Measurements from ENCODE around the gene REEP6. TPM values are rescaled to one million over a fixed set of nuclear protein-coding genes. Genes with fewer than 3 reads are reported as not detected.
"Not testable (repeated sequence)": the region's sequence is repeated elsewhere in the genome, so short reads cannot be mapped to it uniquely, and the experiment has no call there.

Gene REEP6
- total RNA-seq, 2 experiments from 2014 or later = 2.0 to 2.3 TPM

DNA sequence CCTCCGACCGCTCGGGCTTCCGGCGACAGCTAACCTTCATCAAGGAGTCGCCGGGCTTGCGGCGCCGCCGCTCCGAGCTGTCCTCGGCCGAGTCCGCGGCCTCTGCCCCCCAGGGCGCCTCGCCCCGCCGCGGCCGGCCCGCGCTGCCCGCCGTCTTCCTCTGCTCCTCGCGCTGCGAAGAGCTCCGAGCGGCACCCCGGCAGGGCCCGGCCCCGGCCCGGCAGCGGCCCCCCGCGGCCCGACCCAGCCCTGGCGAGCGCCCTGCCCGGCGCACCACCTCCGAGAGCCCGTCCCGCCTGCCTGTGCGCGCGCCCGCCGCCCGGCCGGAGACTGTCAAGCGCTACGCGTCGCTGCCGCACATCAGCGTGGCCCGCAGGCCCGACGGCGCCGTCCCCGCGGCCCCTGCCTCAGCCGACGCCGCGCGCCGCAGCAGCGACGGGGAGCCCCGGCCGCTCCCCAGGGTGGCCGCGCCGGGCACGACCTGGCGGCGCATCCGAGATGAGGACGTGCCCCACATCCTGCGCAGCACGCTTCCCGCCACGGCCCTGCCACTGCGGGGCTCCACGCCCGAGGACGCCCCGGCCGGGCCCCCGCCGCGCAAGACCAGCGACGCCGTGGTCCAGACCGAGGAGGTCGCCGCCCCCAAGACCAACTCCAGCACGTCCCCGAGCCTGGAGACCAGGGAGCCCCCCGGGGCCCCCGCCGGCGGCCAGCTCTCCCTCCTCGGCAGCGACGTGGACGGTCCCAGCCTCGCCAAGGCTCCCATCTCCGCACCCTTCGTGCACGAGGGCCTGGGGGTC is 21.5 kb upstream of the REEP6 start:
- ChIA-PET CTCF (interaction anchor here (0.6 to 0.8 kb wide), 3 partner anchors 21 to 105 kb away, joined by 3 to 4 read pairs (median 3); no protein-coding TSS in a partner anchor), POLR2A (interaction anchor here (1.1 kb wide), 1 partner anchor 21 kb away, joined by 3 read pairs; no protein-coding TSS in a partner anchor)

DNA sequence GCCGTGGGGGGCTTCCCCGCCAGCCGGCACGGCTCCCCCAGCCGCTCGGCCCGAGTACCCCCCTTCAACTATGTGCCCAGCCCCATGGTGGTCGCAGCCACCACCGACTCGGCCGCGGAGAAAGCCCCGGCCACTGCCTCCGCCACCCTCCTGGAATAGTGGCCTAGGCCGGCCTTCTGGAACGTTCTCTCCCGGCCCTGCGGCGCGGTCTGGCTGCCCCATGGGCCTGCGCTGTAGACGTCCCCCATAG is 21.0 kb upstream of the REEP6 start:
- ChIA-PET CTCF (interaction anchor here (0.8 kb wide), 1 partner anchor 22 kb away, joined by 3 read pairs; no protein-coding TSS in a partner anchor), POLR2A (no interaction called here)

DNA sequence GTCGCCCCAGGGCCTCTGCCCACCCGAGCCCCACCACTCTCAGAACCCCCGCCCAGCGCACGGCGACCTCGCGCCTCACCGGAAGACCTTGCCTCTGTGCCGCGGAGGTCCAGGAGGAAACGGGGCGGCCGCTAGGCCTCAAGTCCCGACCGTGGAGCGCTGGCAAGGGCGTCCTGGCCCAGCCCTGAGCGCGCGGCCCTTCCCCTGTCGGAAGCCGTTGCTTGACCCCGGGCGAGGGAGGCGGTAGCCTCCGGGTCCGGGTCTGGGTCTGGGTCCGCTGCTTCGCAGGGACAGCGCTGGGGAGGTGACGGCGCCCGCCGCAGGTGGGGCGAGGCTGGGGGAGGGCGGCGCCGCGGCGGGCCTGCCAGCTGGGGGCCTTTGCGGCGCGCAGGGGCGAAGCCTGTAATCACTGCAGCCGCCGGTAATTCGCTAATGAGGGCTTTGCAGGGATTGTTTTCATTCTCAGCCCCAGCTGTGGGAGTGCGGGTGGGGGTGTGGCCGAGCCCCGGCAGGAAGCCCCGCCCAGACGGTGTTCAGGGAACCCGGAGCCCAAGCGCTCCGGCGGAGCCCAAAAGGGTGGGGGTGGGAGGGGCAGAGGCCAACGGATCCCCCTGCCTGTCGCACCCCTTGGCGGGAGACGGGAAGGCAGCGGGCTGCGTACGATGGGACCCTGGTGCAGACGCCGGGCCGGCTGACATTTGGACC is 20.5 kb upstream of the REEP6 start:
- POLR2A ChIA-PET = no interaction called here
- CTCF ChIA-PET = interaction anchor here (0.7 to 1.1 kb wide), 5 partner anchors 22 to 87 kb away, joined by 3 to 5 read pairs (median 3); partner anchors contain the start of gene NDUFS7

DNA sequence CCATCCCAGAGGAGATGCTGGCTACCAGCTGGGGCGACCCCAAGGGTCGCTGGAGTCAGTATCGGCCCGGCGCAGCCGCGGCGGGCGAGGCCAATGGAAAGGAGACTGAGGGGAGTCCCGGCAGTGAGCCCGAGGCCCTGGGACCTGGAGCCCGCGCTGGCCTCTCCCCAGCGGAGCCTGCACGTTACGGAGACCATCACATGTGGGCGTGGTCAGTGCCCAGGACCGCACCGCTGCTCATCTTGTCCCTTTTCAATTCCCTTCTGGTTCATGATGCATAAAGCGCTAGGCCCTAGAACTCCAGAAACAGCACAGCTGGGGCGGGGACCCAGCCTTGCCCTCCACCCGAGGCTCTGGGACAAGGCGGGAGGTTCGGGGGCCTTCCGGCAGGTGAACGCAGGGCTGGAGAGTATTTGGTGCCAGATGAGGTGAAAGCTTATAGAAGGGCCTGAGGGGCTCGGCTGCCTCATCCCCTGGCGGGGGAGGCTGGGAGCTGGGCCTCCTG is 19.9 kb upstream of the REEP6 start:
- ChIA-PET POLR2A (interaction anchor here (0.6 kb wide), 1 partner anchor 71 kb away, joined by 3 read pairs; no protein-coding TSS in a partner anchor), CTCF (interaction anchor here (0.7 to 1.3 kb wide), 6 partner anchors 16 to 88 kb away, joined by 3 to 5 read pairs (median 3); partner anchors contain the start of gene NDUFS7)

- POLR2A ChIA-PET = interaction anchor here (0.6 to 0.8 kb wide), 2 partner anchors 33 to 71 kb away, joined by 3 to 4 read pairs; no protein-coding TSS in a partner anchor
- CTCF ChIA-PET = interaction anchor here (0.7 to 1.3 kb wide), 6 partner anchors 16 to 88 kb away, joined by 3 to 5 read pairs (median 3); partner anchors contain the start of gene NDUFS7
Measured at GRCh38 chr19:1471515-1472160, 19.3 kb upstream of the REEP6 start.

- ChIA-PET POLR2A (interaction anchor here (0.6 to 0.8 kb wide), 2 partner anchors 24 to 33 kb away, joined by 4 to 6 read pairs; no protein-coding TSS in a partner anchor), CTCF (interaction anchor here (0.8 to 1.5 kb wide), 3 partner anchors 17 to 74 kb away, joined by 3 to 4 read pairs (median 3); no protein-coding TSS in a partner anchor)
Measured at GRCh38 chr19:1472231-1473084, 18.5 kb upstream of the REEP6 start.

- CTCF ChIA-PET = interaction anchor here (0.6 to 1.5 kb wide), 3 partner anchors 28 to 473 kb away, joined by 3 read pairs; no protein-coding TSS in a partner anchor
- POLR2A ChIA-PET = interaction anchor here (0.6 kb wide), 1 partner anchor 23 kb away, joined by 6 read pairs; no protein-coding TSS in a partner anchor
Measured at GRCh38 chr19:1473085-1473851, 17.7 kb upstream of the REEP6 start.

DNA sequence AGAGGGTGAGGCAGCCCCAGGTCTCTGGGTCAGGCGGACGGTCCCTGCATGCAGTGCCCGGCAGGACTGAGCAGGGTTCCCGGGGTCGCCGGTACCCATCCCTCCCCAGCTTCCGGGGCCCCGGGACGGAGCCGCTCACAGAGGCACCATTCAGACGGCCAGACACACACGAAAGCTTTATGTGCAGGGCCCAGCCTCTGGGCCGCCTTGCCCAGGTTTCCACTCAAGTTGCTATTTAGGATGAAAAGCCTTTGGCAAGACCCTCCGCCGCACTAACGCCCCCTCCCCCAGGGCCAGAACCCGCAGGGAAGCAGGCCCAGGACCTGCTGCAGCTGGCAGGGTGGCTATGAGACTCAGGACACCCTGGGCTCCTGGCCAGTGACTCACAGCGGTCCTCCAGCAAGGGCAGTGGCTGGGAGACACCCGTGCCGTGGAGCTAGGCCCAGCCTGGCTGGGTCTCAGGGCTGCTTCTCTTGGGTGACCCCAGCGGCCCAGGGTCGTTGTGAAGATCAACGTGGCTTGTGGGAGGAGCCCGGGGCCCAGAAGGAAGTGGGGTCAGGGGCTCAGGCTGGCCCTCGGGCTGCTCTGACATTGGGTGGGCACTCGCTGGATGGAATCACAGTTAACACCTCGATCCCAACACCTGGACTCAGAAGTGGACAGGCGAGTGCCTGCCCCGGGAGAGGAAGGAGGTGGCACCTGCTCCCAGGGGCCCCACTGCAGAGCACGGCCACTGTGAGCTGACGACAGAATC is 16.8 kb upstream of the REEP6 start:
- ChIA-PET POLR2A (interaction anchor here (0.6 kb wide), 1 partner anchor 163 kb away, joined by 4 read pairs; no protein-coding TSS in a partner anchor), CTCF (interaction anchor here (0.6 to 1.5 kb wide), 4 partner anchors 8 to 472 kb away, joined by 3 read pairs; no protein-coding TSS in a partner anchor)

DNA sequence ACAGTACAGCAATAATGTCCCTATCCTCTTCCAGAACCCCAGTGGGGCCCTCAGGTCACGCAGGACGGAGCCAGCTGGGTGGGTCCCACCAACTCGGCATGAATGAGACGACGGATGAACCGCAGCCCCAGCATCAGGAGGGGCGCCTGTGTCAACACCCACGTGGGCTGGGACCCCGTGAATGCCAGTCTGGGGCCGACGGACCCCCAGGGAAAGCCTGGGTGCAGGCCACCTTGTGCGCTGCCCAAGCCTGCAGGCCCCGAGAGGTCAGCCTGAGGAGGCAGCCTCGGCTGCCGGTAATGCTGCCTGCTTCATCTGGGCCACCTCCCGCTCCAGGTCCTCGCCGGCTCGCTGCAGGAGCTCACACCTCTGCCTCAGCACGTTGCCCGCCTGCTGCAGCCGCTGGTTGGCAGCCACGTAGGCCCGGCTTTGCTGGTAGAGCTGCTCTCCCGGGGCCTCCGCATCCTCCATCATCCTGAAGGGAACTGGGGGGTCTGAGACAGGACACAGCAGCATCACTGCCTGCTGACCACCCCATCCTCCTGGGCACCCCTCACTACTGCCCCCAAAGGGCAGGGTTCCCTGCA is 16.1 kb upstream of the REEP6 start:
- CTCF ChIA-PET = interaction anchor here (0.8 kb wide), 1 partner anchor 9 kb away, joined by 3 read pairs; no protein-coding TSS in a partner anchor
- POLR2A ChIA-PET = interaction anchor here (0.6 kb wide), 1 partner anchor 164 kb away, joined by 4 read pairs; no protein-coding TSS in a partner anchor

GRCh38 chr19:1475751-1476437 is 15.1 kb upstream of the REEP6 start:
- ChIA-PET POLR2A (no interaction called here), CTCF (interaction anchor here (2.3 kb wide), 1 partner anchor 10 kb away, joined by 10 read pairs; no protein-coding TSS in a partner anchor)

DNA sequence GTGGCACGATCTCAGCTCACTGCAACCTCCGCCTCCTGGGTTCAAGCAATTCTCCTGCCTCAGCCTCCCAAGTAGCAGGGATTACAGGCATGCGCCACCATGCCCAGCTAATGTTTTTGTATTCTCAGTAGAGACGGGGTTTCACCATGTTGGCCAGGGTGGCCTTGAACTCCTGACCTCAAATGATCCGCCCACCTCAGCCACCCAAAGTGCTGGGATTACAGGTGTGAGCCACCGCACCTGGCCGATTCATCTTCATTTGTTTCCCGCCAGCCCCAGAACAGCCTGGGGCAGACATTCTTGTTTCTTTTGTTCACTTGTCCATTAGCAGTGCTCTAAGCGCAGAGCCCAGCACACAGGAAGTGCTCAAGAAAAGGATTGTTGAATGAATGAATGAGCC is 13.9 kb upstream of the REEP6 start:
- CTCF ChIA-PET = interaction anchor here (0.6 to 2.3 kb wide), 3 partner anchors 11 to 361 kb away, joined by 3 to 10 read pairs (median 3); no protein-coding TSS in a partner anchor
- POLR2A ChIA-PET = not testable (repeated sequence)

GRCh38 chr19:1478934-1479707 is 11.9 kb upstream of the REEP6 start, which contains the start of gene C19orf25:
C19orf25 (minus strand) TSS chr19:1479215; CDS start chr19:1478903, 312 bp downstream.
- ChIA-PET POLR2A (interaction anchor here (0.6 kb wide), 1 partner anchor 368 kb away, joined by 4 read pairs; no protein-coding TSS in a partner anchor), CTCF (interaction anchor here (0.6 kb wide), 1 partner anchor 34 kb away, joined by 3 read pairs; no protein-coding TSS in a partner anchor)

GRCh38 chr19:1481224-1481892 is 9.6 kb upstream of the REEP6 start:
- POLR2A ChIA-PET = no interaction called here
- CTCF ChIA-PET = no interaction called here

DNA sequence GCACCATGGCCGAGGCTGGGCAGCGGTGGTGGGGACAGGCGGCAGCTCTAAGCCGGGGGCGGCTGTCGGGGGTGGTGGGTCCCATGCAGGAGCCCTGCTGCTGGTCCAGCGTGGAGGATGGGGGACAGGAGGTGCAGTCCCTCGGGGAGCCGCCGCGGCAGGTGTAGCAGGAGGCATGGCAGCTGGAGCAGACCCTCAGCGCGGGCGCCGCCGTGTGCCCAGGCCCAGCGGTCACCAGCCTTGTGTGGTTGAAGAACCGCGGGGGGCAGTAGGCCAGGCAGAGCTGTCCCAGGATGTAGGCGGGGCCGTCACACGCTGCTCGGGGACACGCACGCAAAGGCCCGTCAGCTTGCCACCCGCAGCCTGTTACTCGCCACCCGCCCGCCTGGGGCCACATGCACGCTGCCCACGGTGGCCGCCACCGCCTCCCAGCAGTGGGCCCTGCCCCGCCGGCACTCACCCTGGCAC is 9.1 kb upstream of the REEP6 start:
- ChIA-PET CTCF (no interaction called here), POLR2A (no interaction called here)

Data from activated CD8-positive, alpha-beta memory T cell treated with anti-CD3 and anti-CD28 coated beads for 36 hours (primary cell).